GM19351 (cell line): ENCODE measurements around the gene DIO3.
"Not testable (repeated sequence)": the region's sequence is repeated elsewhere in the genome, so short reads cannot be mapped to it uniquely, and the experiment has no call there.

Source experiments
- ATAC-seq: cut with Tn5 transposase; IDR thresholded peaks from one replicate; pipeline ENCODE4 v1.9.1; 2021; ENCODE audit warnings: mild to moderate bottlenecking, moderate library complexity; ENCODE audit not compliant: unreplicated experiment

Gene DIO3

GRCh38 chr14:101540481-101541462, 20.5 kb upstream of the DIO3 start:
- ATAC-seq, result no peak

- ATAC-seq, result no peak
These were observed 18.9 kb upstream of the DIO3 start for GRCh38 chr14:101542391-101542790.

- ATAC-seq, result no peak
These were observed 17.5 kb upstream of the DIO3 start for GRCh38 chr14:101543814-101544213.

DNA sequence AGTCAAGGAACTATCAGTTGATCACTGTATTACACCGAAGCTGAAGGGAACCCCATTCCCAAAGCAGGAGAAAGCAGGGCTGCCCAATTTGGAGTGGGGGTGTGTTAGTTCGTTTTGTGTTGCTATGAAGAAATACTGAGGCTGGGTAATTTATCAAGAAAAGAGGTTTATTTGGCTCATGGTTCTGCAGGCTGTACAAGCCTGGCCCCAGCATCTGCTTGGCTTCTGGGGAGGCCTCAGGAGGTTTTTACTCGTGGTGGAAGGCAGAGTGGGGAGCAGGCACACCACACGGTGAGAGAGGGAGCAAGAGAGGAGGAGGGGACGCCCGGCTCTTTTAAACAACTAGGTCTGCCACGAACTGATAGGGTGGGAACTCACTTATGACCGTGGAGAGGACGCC, 16.7 kb upstream of the DIO3 start:
- no peak for ATAC-seq

GRCh38 chr14:101546706-101547105, 14.6 kb upstream of the DIO3 start:
- no peak for ATAC-seq

DNA sequence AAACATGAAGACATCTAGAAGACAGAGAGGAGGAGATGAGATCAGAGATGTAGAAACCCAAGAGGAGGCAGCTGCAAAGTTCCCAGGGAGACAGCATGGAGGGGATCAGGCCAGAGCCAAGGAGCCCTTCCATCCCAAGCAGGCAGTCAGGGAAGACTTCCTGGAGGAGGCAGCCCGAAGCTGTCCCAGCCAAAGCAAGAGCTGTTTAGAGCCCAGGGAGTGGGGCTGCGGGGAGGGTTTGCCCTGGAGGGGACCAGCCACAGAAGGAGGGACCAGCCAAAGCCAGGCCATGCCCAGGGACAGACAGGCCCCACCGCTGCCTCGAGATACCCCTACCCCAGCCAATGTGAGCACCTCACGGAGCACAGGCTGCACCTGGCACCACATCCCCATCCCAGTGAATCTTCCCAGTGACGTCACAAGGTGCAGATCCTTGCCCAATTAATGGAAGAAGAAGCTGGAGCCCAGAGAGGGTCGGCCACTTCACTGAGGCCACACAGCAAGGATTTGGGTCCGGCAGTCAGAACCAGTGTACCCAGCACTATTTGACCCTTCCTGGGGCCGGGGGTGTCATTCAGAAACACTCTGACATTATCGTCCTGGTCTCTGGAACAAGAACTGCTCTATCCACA, 14.1 kb upstream of the DIO3 start:
- no peak for ATAC-seq

DNA sequence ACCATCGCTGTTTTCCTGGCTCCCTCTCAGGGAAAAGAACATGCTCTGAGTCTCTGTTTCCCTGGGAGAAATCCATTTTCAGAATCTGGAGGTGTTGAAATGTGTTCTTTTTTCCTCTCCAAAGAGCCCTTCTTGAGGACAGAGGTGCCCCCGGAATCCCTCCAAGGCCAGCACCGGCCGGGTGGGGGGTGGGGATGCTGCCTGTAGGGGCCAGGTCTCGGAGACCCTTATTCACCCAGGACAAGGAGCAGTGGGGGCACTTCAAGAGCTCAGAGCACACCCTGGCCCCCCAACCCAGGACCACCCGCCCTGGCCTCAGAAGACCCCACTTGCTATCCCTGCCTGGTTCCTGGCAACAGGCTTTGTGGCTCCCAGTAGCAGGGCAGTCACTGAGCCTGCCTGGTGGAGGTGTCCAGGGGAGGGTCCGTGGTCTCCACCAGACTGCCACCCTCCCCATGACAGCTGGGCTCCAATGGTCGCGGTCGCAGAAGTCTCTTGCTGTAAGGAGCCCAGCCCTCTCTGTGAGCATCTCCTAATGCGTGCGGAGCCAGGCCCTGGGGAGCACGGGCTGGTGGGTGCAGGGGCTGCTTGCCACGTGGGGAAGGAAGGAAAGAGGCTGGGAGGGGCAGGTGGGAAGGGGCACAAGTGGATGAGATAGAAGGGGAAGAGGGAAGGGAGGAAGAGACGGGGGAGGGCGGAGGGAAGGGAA, 13.2 kb upstream of the DIO3 start:
- no peak for ATAC-seq

DNA sequence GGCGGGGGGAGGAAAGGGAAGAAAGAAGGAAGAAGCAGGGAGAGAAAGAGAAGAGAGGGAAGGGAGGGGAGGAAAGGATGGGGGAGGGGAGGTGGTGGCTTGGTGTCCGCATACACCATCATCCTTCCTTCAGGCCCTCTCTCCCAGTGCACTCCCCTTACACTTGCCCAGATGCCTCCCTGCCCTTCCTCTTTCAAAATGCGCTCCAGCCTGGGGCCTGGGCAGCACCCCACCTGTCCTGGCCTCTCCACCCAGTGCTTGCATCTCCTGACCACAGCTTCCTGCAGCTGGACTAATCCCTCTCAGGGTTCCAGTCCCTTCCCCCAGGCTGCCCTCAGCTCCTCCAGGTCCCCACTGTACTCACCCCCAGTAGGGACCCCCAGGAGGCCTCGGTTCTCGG, 12.6 kb upstream of the DIO3 start:
- no peak for ATAC-seq

- ATAC-seq, result no peak
These were observed 12.1 kb upstream of the DIO3 start for GRCh38 chr14:101549154-101549553.

DNA sequence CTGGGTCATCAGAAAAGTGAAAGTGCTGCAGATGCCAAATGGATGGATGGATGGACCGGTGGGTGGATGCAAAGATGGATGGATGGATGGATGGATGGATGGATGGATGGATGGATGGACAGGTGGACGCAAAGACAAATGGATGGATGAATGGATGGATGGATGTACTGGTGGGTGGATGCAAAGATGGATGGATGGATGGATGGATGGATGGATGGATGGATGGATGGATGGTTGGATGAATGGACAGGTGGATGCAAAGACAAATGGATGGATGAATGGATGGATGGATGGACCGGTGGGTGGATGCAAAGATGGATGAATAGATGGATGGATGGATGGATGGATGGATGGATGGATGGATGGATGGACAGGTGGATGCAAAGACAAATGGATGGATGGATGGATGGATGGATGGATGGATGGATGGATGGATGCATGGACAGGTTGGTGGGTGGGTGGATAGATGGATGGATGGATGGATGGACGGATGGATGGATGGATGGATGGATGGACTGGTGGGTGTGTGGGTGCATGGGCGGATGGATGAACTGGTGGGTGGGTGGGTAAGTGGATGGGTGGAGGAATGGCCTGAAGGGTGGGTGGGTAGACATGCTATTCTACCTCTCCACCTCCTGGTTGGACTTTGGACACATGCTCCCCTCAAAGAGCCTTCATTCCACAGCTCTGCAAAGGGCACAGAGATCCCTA, 10.9 kb upstream of the DIO3 start:
- ATAC-seq, result not testable (repeated sequence)

GRCh38 chr14:101551729-101552595, 9.3 kb upstream of the DIO3 start:
- ATAC-seq, result no peak

DNA sequence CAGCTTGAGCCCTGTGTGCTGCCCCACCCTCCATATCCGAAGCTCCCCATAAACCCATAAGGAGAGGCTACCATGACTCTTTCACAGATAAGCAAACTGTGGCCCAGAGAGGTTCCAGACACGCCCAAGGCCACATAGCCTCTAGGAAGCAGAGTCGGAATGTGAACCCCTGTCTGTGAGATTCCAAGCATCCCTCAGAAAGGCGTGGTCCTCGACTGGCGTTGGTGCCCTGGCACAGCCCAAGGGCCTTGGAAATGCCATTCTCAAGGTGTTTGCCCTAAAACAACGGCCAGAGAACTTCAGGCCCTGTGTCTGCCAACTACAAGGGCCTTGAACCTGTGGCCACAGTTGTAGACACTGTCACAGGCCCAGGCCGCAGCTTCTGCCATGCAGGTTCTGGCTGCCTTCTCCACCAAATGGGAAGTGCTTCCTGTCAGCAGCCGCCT, 8.5 kb upstream of the DIO3 start:
- no peak for ATAC-seq

GRCh38 chr14:101553393-101553792, 7.9 kb upstream of the DIO3 start:
- no peak for ATAC-seq

DNA sequence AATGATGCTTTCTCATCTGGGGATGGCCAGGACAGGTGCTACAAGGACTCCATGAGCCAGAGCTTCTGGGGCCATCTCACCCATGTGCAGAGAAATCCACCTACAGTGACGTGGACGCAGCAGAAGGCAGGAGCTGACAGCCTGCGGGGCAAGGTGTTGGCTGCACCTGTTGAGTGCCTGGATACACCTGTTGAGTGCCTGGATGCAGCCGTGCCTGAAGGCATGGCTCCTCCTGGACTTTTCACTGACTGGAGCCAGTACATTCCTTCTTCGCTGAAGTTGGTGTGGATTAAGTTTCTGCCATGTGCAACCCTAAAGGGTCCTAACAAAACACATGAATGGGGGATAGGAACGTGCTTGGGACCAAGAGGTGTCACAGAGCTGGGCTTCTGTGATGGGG, 7.4 kb upstream of the DIO3 start:
- no peak for ATAC-seq

DNA sequence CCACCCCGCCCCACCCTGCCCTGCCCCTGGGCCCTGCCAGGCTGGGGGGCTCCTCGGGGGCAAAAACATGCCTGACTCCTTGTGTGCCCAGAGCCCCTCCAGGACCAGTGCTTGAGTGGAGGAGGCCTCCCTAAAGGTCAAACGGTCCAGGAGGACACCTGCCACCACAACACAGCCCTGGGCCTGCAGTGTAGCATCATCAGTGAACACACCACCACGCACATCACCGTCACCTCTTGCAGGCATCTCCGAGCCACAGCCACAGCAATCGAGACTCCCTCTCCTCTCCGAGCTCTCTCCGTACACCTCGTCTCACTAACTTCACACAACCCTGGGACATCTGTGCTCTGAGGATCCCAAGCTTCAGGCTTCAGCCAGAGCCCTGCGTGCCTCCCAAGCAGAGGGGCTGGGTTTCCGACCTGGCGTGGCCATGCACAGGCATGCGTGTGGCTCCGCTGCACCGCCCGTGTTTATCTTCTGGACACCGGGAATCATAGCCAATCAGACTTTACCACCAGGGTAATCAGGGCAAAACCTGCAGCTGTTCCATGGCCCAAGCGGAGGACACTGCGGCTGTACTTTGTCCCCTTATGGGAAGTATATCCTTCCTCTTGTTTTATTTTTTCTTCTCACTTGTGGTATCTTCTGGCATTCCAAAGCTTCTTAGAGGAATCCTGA, 6.2 kb upstream of the DIO3 start:
- no peak for ATAC-seq

DNA sequence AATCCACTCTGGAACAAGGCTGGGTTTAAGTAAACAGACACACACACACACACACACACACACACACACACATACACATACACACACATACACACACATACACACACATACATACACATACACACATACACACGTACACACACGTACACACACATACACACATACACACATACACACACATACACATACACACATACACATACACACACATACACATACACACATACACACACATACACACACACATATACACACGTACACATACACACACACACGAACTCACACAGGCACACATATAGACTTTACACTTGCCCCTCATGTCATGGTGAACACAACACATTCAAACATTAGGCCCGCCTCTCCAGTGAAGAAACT, 5.6 kb upstream of the DIO3 start:
- ATAC-seq, result not testable (repeated sequence)

DNA sequence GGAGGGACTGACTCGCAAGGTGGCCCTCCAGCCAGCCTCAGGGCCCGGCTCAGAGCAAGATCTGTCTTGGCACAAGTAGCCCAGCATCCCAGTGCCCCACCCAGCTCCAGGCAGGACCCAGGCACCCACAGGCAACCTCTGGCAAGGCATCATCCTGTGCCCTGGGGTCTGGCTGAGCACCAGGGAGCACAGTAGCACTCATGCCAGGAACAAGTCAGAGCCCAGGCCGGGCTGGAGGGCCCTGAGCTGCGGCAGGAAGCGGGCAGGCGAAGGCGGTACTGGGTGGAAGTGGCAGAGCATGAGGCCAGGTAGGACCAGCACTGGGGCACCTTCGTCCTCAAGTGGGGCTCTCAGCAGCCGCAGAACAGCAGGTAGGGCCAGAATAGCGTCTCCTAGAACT, 5.2 kb upstream of the DIO3 start:
- no peak for ATAC-seq

DNA sequence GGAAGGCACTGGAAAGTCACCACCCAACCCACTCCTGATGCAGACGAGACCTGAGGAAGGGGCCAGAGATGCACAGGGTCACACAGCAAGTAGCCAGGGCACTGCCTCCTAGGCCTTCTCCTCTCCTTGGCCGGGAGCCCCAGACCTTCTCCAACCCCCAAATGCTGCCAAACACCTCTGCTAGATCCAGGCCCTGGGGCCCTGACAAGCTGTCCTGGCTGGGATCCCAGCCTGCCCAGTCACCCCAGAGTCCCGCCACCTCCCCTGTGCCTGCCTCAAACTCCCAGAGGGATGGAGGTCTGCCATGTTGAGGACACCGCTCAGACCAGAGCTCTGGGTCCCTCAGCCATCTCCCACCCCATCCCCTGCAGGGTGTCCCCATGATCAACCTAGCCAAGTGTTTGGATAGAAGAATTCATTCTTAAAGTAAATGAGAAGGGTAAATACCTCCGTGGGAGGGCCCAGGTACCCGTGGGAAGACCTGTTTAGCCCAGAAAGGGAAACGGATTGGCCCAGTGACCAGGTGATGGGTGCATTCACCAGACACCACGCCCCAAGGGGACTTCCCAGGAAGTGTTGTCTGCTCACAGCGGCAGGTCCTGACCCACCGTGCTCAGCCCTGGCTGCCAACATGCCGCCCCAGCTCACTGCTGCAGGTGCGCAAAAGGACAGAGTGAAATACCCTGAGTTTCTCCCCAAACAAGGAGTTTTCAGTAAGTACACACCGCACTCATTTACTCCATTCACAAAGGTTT, 4.6 kb upstream of the DIO3 start:
- ATAC-seq, result no peak

DNA sequence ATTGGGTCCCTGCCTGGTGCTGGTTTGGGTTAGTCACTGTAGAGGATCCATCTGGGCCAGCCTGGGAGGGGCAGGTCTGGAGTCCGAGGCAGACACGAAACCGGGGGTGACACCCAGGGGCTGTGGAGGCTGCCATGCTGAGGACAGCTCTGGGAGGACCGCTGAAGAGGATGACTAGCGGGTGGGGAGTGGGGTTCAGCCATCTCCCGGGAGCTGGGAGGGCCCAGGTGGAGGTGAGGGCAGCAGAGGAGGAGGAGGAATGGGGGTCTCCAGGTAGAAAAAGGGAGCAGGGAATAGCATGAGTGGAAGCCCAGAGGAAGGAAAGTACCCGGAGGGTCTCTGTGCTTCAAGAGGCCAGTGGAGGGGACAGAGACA, 4.0 kb upstream of the DIO3 start:
- no peak for ATAC-seq
